ENCODE data around the gene SRSF8.
"Not testable (repeated sequence)": the region's sequence is repeated elsewhere in the genome, so short reads cannot be mapped to it uniquely, and the experiment has no call there.

SRSF8 gene

GRCh38 chr11:95100191-95100648 lies 33.5 kb downstream of the SRSF8 start:
- no peak for DNase-seq

- DNase-seq, result no peak
These were observed 34.3 kb downstream of the SRSF8 start for GRCh38 chr11:95100856-95101507.

GRCh38 chr11:95101935-95102334 lies 35.2 kb downstream of the SRSF8 start:
- no peak for DNase-seq

- DNase-seq, result no peak
These were observed 36.0 kb downstream of the SRSF8 start for GRCh38 chr11:95102733-95103132.

GRCh38 chr11:95103701-95104100 lies 37.0 kb downstream of the SRSF8 start:
- DNase-seq, result no peak

- DNase-seq, result no peak
These were observed 37.6 kb downstream of the SRSF8 start for GRCh38 chr11:95104121-95104830.

- DNase-seq, result no peak
These were observed 38.1 kb downstream of the SRSF8 start for GRCh38 chr11:95104856-95105255.

GRCh38 chr11:95108159-95108611 lies 41.5 kb downstream of the SRSF8 start:
- DNase-seq, result no peak

- no peak for DNase-seq
These were observed 42.2 kb downstream of the SRSF8 start for GRCh38 chr11:95108671-95109551.

- DNase-seq, result not testable (repeated sequence)
These were observed 44.8 kb downstream of the SRSF8 start for GRCh38 chr11:95111471-95111870.

- DNase-seq, result no peak
These were observed 45.3 kb downstream of the SRSF8 start for GRCh38 chr11:95111923-95112540.

- no peak for DNase-seq
These were observed 48.9 kb downstream of the SRSF8 start for GRCh38 chr11:95115597-95115996.

GRCh38 chr11:95119361-95120060 lies 52.8 kb downstream of the SRSF8 start:
- DNase-seq, result no peak
